ENCODE results near the gene PNMA1. TPM values are rescaled to one million over a fixed set of nuclear protein-coding genes. Genes with fewer than 3 reads are reported as not detected.
A peak's percentile ranks its signal among the peaks of the same experiment; 100 is the strongest.

PNMA1 gene
- total and polyA plus RNA-seq, 9 of the 15 experiments (the other 6 are each of a cell fraction or from before 2014, with no cell fraction given) = 1.7 to 26.4 (median 8.7) TPM

- TF ChIP-seq ZNF324 (CRISPR knock-in tag; IDR thresholded peaks at IDR 0.05) = no peak
- TF ChIP-seq, protein P1, sequence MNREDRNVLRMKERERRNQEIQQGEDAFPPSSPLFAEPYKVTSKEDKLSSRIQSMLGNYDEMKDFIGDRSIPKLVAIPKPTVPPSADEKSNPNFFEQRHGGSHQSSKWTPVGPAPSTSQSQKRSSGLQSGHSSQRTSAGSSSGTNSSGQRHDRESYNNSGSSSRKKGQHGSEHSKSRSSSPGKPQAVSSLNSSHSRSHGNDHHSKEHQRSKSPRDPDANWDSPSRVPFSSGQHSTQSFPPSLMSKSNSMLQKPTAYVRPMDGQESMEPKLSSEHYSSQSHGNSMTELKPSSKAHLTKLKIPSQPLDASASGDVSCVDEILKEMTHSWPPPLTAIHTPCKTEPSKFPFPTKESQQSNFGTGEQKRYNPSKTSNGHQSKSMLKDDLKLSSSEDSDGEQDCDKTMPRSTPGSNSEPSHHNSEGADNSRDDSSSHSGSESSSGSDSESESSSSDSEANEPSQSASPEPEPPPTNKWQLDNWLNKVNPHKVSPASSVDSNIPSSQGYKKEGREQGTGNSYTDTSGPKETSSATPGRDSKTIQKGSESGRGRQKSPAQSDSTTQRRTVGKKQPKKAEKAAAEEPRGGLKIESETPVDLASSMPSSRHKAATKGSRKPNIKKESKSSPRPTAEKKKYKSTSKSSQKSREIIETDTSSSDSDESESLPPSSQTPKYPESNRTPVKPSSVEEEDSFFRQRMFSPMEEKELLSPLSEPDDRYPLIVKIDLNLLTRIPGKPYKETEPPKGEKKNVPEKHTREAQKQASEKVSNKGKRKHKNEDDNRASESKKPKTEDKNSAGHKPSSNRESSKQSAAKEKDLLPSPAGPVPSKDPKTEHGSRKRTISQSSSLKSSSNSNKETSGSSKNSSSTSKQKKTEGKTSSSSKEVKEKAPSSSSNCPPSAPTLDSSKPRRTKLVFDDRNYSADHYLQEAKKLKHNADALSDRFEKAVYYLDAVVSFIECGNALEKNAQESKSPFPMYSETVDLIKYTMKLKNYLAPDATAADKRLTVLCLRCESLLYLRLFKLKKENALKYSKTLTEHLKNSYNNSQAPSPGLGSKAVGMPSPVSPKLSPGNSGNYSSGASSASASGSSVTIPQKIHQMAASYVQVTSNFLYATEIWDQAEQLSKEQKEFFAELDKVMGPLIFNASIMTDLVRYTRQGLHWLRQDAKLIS (CRISPR knock-in tag; IDR thresholded peaks at IDR 0.05) = no peak
- TF ChIP-seq, protein P2, sequence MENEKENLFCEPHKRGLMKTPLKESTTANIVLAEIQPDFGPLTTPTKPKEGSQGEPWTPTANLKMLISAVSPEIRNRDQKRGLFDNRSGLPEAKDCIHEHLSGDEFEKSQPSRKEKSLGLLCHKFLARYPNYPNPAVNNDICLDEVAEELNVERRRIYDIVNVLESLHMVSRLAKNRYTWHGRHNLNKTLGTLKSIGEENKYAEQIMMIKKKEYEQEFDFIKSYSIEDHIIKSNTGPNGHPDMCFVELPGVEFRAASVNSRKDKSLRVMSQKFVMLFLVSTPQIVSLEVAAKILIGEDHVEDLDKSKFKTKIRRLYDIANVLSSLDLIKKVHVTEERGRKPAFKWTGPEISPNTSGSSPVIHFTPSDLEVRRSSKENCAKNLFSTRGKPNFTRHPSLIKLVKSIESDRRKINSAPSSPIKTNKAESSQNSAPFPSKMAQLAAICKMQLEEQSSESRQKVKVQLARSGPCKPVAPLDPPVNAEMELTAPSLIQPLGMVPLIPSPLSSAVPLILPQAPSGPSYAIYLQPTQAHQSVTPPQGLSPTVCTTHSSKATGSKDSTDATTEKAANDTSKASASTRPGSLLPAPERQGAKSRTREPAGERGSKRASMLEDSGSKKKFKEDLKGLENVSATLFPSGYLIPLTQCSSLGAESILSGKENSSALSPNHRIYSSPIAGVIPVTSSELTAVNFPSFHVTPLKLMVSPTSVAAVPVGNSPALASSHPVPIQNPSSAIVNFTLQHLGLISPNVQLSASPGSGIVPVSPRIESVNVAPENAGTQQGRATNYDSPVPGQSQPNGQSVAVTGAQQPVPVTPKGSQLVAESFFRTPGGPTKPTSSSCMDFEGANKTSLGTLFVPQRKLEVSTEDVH (IDR thresholded peaks at IDR 0.05; ENCODE audit: low read depth, partially characterized antibody) = no peak
- TF ChIP-seq HSF4 (CRISPR knock-in tag; IDR thresholded peaks at IDR 0.05; ENCODE audit: borderline replicate concordance) = no peak
- TF ChIP-seq YBX1 (IDR thresholded peaks at IDR 0.05) = no peak
- no peak for TF ChIP-seq GTF2A2 (tag; IDR thresholded peaks at IDR 0.05)
- no peak for TF ChIP-seq SUPT5H (IDR thresholded peaks at IDR 0.05)
- no peak for TF ChIP-seq NR3C1 (CRISPR knock-in tag; IDR thresholded peaks at IDR 0.05)
- TF ChIP-seq UBTF (IDR thresholded peaks at IDR 0.05; ENCODE audit: borderline replicate concordance in 1 of 2, low read depth in 2 of 2, low read length in 2 of 2) = peak in 1 of 2 experiments; percentile 62; a peak in 1 of 4 replicates
- TF ChIP-seq, protein P3, sequence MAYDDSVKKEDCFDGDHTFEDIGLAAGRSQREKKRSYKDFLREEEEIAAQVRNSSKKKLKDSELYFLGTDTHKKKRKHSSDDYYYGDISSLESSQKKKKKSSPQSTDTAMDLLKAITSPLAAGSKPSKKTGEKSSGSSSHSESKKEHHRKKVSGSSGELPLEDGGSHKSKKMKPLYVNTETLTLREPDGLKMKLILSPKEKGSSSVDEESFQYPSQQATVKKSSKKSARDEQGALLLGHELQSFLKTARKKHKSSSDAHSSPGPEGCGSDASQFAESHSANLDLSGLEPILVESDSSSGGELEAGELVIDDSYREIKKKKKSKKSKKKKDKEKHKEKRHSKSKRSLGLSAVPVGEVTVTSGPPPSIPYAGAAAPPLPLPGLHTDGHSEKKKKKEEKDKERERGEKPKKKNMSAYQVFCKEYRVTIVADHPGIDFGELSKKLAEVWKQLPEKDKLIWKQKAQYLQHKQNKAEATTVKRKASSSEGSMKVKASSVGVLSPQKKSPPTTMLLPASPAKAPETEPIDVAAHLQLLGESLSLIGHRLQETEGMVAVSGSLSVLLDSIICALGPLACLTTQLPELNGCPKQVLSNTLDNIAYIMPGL (CRISPR knock-in tag; IDR thresholded peaks at IDR 0.05) = no peak
- no peak for TF ChIP-seq POLR3A (IDR thresholded peaks at IDR 0.05; ENCODE audit: borderline replicate concordance, extremely low read depth, insufficient read depth, insufficient read length)
- TF ChIP-seq ZNF518B (CRISPR knock-in tag; IDR thresholded peaks at IDR 0.05) = no peak
Observed at GRCh38 chr14:73753124-73753886, 39.1 kb upstream of the PNMA1 start (continued).
